DMS 273 treated with DMSO at 0.1 percent for 48 hours (cell line): ENCODE data around the gene TRAPPC10.

Source experiments
- DNase-seq: peaks from one replicate; lab custom pipeline; 2025; lab: John Stamatoyannopoulos, UW

The TRAPPC10 gene

DNA sequence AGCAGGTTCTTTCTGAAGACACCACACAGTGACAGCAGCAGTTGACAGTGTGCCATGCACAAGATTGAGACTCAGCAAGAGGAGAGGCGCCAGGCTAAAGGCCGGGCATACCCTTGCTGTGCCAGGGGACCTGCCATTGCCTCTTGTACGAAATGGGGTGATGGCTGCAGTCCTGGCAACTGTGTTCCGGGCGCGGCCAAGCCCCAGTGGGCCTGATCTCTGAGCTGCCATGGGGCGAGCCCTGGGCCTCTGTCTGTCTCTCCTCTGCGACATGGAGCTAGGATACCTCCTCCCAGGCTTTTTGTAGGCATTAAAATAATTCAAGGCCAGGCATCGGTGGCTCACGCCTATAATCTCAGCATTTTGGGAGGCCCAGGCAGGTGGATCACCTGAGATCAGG is 9.6 kb upstream of the TRAPPC10 start:
- DNase-seq, result no peak

- DNase-seq, result no peak
These were observed 8.7 kb upstream of the TRAPPC10 start for GRCh38 chr21:44003307-44003966.

GRCh38 chr21:44005071-44005470 is 7.0 kb upstream of the TRAPPC10 start:
- no peak for DNase-seq

DNA sequence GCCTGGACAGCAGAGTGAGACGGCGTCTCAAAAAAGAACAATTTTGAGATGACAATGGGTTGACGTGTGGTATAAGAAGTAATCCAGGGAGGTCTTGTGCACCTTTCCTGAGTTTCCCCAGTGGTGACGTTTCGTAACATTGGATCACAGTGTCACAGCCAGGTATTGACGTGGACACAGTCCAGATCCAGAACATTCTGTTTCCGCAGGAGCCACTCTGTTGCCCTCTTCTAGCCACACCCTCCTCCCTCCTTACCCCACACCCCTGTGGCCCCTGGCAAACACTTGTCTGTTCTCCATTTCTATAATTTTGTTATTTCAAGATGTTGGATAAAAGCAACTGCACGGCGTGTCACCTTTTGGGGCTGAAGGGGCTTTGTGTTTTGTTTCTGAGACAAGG is 6.5 kb upstream of the TRAPPC10 start:
- DNase-seq, result no peak

DNA sequence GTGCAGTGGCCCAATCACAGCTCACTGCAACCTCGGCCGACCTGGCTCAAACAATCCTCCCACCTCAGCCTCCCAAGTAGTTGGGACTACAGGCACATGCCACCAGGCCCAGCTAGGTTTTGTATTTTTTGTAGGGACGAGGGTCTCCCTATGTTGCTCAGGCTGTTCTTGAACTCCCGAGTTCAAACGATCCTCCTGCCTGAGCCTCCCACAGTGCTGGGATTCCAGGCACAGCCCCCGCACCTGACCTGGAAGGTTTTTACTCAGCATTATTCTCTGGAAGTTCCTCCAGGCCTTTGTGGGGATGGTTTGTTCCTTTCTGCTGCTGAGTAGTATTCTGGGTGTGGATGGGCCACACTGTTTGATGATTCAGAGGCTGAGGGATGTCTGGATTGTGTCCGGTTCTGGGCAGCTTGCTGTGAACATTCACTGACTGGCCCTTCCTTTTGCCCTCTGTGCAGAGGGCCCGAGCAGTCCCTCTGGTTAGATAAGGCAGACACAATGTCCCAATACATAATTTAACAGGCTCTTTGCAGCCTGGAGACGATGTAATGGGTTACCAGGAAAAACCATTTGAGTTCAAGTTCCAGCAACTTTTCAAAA is 6.0 kb upstream of the TRAPPC10 start:
- no peak for DNase-seq

DNA sequence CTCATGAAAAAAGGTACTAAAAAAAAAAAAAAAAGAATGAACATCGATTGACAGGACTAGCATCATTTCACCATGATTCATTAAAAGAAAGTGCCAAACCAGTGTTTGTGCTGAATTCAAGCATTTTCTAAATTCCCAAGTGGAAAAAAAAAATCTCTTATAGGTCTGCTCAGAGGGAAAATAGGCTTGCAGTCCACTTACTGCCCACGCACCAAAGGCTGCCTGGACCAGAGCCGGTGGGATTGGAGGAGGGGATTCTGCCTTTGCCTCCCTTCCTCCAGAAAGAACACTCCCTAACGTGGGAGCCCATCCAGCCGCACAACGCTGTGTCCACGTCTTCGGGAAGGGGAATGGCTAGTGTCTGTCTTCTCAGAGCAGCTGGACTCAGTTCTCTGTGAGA is 5.5 kb upstream of the TRAPPC10 start:
- no peak for DNase-seq

- no peak for DNase-seq
These were observed 1.7 kb upstream of the TRAPPC10 start for GRCh38 chr21:44010429-44010828.

GRCh38 chr21:44011123-44011522 is 986 bp upstream of the TRAPPC10 start:
- no peak for DNase-seq

GRCh38 chr21:44012474-44013379 is 618 bp downstream of the TRAPPC10 start:
- DNase-seq, result peak; percentile 10

DNA sequence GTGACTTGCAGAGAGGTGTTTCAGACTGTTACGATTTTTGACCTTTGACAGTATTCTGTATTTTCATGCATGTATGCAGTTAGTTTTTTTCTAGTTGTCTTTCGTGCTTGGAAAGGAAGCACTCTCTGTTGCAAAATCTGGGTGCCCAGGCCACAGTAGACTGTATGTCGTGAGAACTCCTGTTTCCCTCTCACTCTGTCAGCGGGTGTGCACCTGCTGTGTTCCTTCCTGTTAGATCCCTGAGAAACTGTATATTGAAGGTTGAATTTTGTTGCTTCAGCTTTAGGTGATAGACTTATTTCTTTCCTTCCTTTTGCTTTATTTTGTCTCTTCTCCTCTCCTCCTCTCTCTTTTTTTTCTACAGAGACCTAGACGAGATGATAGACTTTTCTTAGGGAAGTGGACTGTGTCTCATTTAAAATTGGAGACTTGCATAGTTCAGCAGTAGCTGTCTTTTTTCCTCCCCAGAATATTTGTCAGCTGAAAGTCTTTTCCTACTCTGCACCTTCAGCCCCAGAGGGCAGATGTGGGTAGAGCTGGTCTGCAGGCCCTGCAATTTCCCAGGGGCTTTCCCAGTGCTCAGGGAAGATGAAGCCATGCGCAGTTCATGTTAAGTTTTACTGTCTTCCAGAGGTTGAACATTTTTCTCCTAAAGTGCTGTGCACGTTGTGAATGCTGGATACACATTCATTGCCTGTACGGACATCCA is 1.4 kb downstream of the TRAPPC10 start:
- no peak for DNase-seq

DNA sequence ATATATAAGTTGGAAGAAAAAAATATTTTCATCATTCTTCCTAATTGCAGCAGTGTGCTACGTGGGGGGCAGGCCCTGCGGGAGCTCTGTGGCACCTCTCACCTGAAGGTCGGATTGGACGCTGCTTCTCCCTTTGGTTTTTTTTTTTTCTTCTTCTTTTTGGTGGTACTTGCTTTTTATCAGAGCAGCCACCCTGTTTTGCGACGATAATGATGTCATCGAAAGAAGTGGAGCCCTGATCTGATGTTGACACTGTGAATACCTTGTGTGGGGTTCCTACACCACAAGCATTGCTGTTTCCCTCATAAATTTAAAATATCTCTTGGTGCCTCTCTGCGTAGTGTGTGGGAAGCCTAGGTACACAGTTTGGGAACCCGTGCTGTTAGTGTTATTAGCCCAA is 5.5 kb downstream of the TRAPPC10 start:
- DNase-seq, result no peak

DNA sequence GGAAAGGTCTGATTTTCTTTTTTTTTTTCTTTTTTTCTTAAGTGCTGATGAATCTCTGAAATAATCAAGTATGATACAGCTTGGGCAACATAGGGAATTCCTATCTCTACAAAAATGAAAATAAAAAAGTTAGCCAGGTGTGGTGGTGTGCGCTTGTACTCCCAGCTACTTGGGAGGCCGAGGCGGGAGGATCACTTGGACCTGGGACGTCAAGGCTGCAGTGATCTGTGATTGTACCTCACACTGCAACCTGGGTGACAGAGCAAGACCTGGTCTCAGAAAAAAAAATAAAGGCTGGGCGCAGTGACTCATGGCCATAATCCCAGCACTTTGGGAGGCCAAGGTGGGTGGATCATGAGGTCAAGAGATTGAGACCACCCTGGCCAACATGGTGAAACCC is 6.0 kb downstream of the TRAPPC10 start:
- DNase-seq, result no peak

DNA sequence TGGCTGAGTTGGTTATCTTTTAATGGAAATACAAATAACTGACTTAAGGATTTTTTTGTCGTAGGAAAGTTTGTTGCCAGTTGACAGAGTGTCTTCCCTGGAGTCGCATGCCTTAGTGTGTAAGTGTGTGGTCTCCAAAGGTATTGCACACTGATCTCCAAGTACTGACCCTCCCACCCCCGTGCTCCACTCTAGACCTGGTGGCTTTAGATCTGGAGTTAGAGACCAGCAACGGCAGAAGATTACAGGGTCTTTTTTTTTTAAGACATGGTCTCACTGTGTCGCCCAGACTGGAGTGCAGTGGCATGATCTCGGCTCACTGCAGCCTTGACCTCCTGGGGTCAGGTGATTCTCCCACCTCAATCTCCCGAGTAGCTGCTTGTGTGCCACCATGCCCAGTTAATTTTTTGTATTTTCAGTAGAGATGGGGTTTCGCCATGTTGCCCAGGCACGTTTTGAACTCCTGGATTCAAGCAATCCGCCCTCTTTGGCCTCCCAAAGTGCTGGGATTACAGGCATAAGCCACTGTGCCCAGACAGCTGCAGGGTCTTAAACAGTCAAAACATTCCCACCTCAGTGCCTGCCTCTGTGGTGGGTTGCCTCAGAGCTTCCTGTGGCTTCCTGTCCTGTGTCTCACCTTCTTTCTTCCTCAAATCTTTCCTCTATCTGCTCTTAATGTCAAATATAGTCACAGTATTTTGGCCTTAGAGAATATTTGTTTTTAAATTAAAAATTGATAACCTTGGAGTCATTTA is 6.9 kb downstream of the TRAPPC10 start:
- no peak for DNase-seq

- DNase-seq, result no peak
These were observed 7.5 kb downstream of the TRAPPC10 start for GRCh38 chr21:44019568-44019958.

- DNase-seq, result peak; percentile 48
These were observed 8.4 kb downstream of the TRAPPC10 start for GRCh38 chr21:44020551-44020950.

- peak; percentile 48 for DNase-seq
These were observed 9.0 kb downstream of the TRAPPC10 start for GRCh38 chr21:44021064-44021463.

DNA sequence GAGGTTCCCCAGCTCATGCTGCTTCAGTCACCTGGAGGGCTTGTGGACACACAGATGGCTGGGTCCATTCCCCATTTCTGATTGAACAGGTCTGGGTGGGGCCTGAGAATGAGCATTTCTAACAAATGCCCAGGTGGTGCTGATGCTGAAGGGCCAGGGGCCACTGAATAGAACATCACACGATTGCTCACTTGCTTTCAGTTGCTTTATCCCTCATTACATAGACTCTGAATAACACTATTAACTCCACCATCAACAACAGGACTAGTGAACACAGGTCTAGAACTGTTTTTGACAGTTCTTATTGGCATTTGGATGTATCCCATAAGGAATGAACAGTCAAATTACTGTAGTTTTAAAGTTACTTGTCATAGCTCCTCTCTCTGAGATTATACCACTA is 12.1 kb downstream of the TRAPPC10 start:
- DNase-seq, result no peak

GRCh38 chr21:44024887-44025353 is 12.8 kb downstream of the TRAPPC10 start:
- DNase-seq, result no peak

- DNase-seq, result no peak
These were observed 15.6 kb downstream of the TRAPPC10 start for GRCh38 chr21:44027607-44028286.

GRCh38 chr21:44028287-44028659 is 16.2 kb downstream of the TRAPPC10 start:
- DNase-seq, result no peak
